SK-N-SH treated with all-trans-retinoic acid at 6 μM for 48 hours (cell line): Measurements from ENCODE around the gene RPRD1A.

ENCODE experiments used
- BACH2 ChIP-seq: fragments of 250-450 bp; sonication (Bioruptor Pico); IDR thresholded peaks from 2 replicates; pipeline ENCODE4 v1.9.0; 2021; ENCODE audit warnings: mild to moderate bottlenecking, borderline replicate concordance
- ESRRG ChIP-seq: fragments of 250-450 bp; sonication (Bioruptor Pico); IDR thresholded peaks from 2 replicates; pipeline ENCODE4 v1.6.1; 2021; ENCODE audit warnings: mild to moderate bottlenecking
- GLIS3 ChIP-seq: fragments of 250-450 bp; sonication (Bioruptor Pico); IDR thresholded peaks from 2 replicates; pipeline ENCODE4 v1.5.0; 2020; ENCODE audit warnings: mild to moderate bottlenecking, moderate library complexity
- SNAI2 ChIP-seq: fragments of 250-450 bp; sonication (Bioruptor Pico); IDR thresholded peaks from 2 replicates; pipeline ENCODE4 v1.5.0; 2020; ENCODE audit warnings: mild to moderate bottlenecking, moderate library complexity
- ZC3H10 ChIP-seq: fragments of 250-450 bp; sonication (Bioruptor Pico); IDR thresholded peaks from 2 replicates; pipeline ENCODE4 v1.5.1; 2021; ENCODE audit warnings: mild to moderate bottlenecking, moderate library complexity
- ZFP3 ChIP-seq: fragments of 250-450 bp; sonication (Bioruptor Pico); IDR thresholded peaks from 2 replicates; pipeline ENCODE4 v1.5.0; 2020; ENCODE audit warnings: mild to moderate bottlenecking, moderate library complexity
- TF ChIP-seq, protein P1 (sequence below): fragments of 250-450 bp; sonication (Bioruptor Pico); IDR thresholded peaks from 2 replicates; pipeline ENCODE4 v1.8.0; 2020; ENCODE audit warnings: mild to moderate bottlenecking, moderate library complexity, borderline replicate concordance
- TF ChIP-seq, protein P2 (sequence below): fragments of 250-450 bp; sonication (Bioruptor Pico); IDR thresholded peaks from 2 replicates; pipeline ENCODE4 v1.8.0; 2021; ENCODE audit warnings: low read depth, mild to moderate bottlenecking, moderate library complexity, borderline replicate concordance

DNA sequence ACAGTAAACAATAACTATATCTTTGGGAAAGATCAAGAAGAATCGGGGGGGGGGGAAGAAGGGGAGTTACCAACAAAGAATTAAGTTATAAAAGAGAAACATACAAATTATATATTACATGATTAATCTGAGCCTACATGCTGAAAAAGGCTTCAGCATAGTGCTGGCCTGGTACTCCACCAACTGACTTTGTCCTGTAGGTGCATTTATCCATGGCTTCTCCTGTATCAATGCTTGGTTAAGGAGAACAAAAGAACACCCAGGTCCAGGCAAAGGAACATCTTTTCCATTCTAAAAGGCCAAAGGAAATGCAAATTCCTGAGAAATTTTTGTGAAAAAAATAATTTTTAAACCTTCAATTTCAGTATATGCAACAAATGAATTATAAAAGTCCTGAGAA lies 24.2 kb downstream of the RPRD1A start:
- TF ChIP-seq ESRRG (CRISPR knock-in tag): no peak
- TF ChIP-seq ZC3H10 (CRISPR knock-in tag): no peak
- TF ChIP-seq, protein P1, sequence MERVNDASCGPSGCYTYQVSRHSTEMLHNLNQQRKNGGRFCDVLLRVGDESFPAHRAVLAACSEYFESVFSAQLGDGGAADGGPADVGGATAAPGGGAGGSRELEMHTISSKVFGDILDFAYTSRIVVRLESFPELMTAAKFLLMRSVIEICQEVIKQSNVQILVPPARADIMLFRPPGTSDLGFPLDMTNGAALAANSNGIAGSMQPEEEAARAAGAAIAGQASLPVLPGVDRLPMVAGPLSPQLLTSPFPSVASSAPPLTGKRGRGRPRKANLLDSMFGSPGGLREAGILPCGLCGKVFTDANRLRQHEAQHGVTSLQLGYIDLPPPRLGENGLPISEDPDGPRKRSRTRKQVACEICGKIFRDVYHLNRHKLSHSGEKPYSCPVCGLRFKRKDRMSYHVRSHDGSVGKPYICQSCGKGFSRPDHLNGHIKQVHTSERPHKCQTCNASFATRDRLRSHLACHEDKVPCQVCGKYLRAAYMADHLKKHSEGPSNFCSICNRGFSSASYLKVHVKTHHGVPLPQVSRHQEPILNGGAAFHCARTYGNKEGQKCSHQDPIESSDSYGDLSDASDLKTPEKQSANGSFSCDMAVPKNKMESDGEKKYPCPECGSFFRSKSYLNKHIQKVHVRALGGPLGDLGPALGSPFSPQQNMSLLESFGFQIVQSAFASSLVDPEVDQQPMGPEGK (CRISPR knock-in tag): no peak
- TF ChIP-seq SNAI2 (CRISPR knock-in tag): no peak
- TF ChIP-seq, protein P2, sequence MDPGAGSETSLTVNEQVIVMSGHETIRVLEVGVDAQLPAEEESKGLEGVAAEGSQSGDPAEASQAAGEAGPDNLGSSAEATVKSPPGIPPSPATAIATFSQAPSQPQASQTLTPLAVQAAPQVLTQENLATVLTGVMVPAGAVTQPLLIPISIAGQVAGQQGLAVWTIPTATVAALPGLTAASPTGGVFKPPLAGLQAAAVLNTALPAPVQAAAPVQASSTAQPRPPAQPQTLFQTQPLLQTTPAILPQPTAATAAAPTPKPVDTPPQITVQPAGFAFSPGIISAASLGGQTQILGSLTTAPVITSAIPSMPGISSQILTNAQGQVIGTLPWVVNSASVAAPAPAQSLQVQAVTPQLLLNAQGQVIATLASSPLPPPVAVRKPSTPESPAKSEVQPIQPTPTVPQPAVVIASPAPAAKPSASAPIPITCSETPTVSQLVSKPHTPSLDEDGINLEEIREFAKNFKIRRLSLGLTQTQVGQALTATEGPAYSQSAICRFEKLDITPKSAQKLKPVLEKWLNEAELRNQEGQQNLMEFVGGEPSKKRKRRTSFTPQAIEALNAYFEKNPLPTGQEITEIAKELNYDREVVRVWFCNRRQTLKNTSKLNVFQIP (CRISPR knock-in tag): no peak
- TF ChIP-seq BACH2 (CRISPR knock-in tag): no peak
- TF ChIP-seq ZFP3 (CRISPR knock-in tag): no peak
- TF ChIP-seq GLIS3: no peak
